ENCODE results near the gene PPARA. TPM values are rescaled to one million over a fixed set of nuclear protein-coding genes. Genes with fewer than 3 reads are reported as not detected.
A peak's percentile ranks its signal among the peaks of the same experiment; 100 is the strongest.
"Not testable (repeated sequence)": the region's sequence is repeated elsewhere in the genome, so short reads cannot be mapped to it uniquely, and the experiment has no call there.

Gene PPARA
- total RNA-seq, 6 donors from 2014 or later, result 10.2 to 27.0 (median 20.9) TPM

GRCh38 chr22:46196278-46196677 is 46.0 kb downstream of the PPARA start:
- TF ChIP-seq POLR2A (IDR thresholded peaks at IDR 0.05) (no peak), POLR2AphosphoS5 (IDR thresholded peaks at IDR 0.05) (no peak), EP300 (IDR thresholded peaks at IDR 0.05) (no peak), CTCF (IDR thresholded peaks at IDR 0.05) (no peak)
- Histone ChIP-seq H3K4me3 (no peak overlapping the region), H3K27ac (no peak overlapping the region), H3K27me3 (no peaks in the 10 kb centered on the region), H3K9me3 (no peaks in the 10 kb centered on the region), H3K4me1 (no peaks in the 10 kb centered on the region), H3K36me3 (peaks cover 4 to 22% (median 16%) of the 10 kb centered on the region in 4 donors)
- DNase-seq (peak in 1 of 2 donors; percentile 73), ATAC-seq (ENCODE audit: low FRiP score in 2 of 2) (no peak)
- 85 to 89% methylated on average over 7 to 8 of the region's 8 CpGs for WGBS, 2 donors

GRCh38 chr22:46198274-46198673 is 47.9 kb downstream of the PPARA start:
- Histone ChIP-seq H3K4me1 (no peaks in the 10 kb centered on the region), H3K9me3 (no peaks in the 10 kb centered on the region), H3K27ac (no peak overlapping the region), H3K4me3 (no peak overlapping the region), H3K36me3 (peaks cover 4 to 22% (median 16%) of the 10 kb centered on the region in 4 donors), H3K27me3 (no peaks in the 10 kb centered on the region)
- no peak for TF ChIP-seq POLR2A (IDR thresholded peaks at IDR 0.05)
- WGBS, 2 donors, result 73 to 74% methylated on average over 18 of the region's 18 CpGs
- DNase-seq (no peak), ATAC-seq (ENCODE audit: low FRiP score in 2 of 2) (no peak)

- not testable (repeated sequence) for H3K27me3 ChIP-seq; ATAC-seq (ENCODE audit: low FRiP score in 2 of 2); H3K9me3 ChIP-seq; H3K4me3 ChIP-seq; H3K27ac ChIP-seq; H3K4me1 ChIP-seq
- H3K36me3 ChIP-seq, result peaks cover 5 to 22% (median 19%) of the 10 kb centered on the region in 4 donors
- WGBS, 2 donors, result 93 to 96% methylated on average over 18 of the region's 18 CpGs
- peak in 1 of 2 donors; percentile 54 for DNase-seq
Measured at GRCh38 chr22:46198806-46199205, 48.5 kb downstream of the PPARA start.

- Histone ChIP-seq H3K4me3 (no peak overlapping the region), H3K27ac (no peak overlapping the region), H3K27me3 (no peaks in the 10 kb centered on the region), H3K4me1 (no peaks in the 10 kb centered on the region), H3K36me3 (peaks cover 9 to 26% (median 22%) of the 10 kb centered on the region in 4 donors), H3K9me3 (no peaks in the 10 kb centered on the region)
- ATAC-seq (ENCODE audit: low FRiP score in 2 of 2), result no peak
- WGBS, 2 donors, result 73 to 76% methylated on average over 17 of the region's 17 CpGs
- no peak for TF ChIP-seq CTCF (IDR thresholded peaks at IDR 0.05)
- TF ChIP-seq POLR2AphosphoS5 (IDR thresholded peaks at IDR 0.05), result no peak
- no peak for TF ChIP-seq EP300 (IDR thresholded peaks at IDR 0.05)
- no peak for TF ChIP-seq POLR2A (IDR thresholded peaks at IDR 0.05)
- DNase-seq, result no peak
Measured at GRCh38 chr22:46201059-46201757, 50.9 kb downstream of the PPARA start.

- no peak overlapping the region for H3K4me3 ChIP-seq
Measured at GRCh38 chr22:46202897-46203600, 52.7 kb downstream of the PPARA start.

More at GRCh38 chr22:46202897-46203600, 52.7 kb downstream of the PPARA start:
- 91 to 93% methylated on average over 12 of the region's 12 CpGs for WGBS, 2 donors
- Histone ChIP-seq H3K27me3 (no peaks in the 10 kb centered on the region), H3K36me3 (peaks cover 9 to 26% (median 22%) of the 10 kb centered on the region in 4 donors), H3K4me1 (no peaks in the 10 kb centered on the region), H3K27ac (no peak overlapping the region), H3K9me3 (no peaks in the 10 kb centered on the region)
- DNase-seq, result no peak
- TF ChIP-seq CTCF (IDR thresholded peaks at IDR 0.05) (no peak), POLR2A (IDR thresholded peaks at IDR 0.05) (no peak), EP300 (IDR thresholded peaks at IDR 0.05) (no peak)
- ATAC-seq (ENCODE audit: low FRiP score in 2 of 2), result no peak

All from upper lobe of left lung (tissue), 6 donors.